Chondrocyte (in vitro differentiated cells): Measurements from ENCODE around the gene NT5C3B. TPM values are rescaled to one million over a fixed set of nuclear protein-coding genes. Genes with fewer than 3 reads are reported as not detected.
A peak's percentile ranks its signal among the peaks of the same experiment; 100 is the strongest.
"Not testable (repeated sequence)": the region's sequence is repeated elsewhere in the genome, so short reads cannot be mapped to it uniquely, and the experiment has no call there.

Source experiments
- DNase-seq: peaks from one replicate; pipeline ENCODE4 v3.0.0; 2021; ENCODE audit warnings: mixed read lengths, low spot score
- H3K27ac Mint-ChIP-seq: one replicate; pipeline ENCODE4 v1.8.0; 2021; ENCODE audit warnings: mild to moderate bottlenecking, moderate library complexity, mixed read lengths; ENCODE audit not compliant: unreplicated experiment
- H3K27me3 Mint-ChIP-seq: 2 replicates; pipeline ENCODE4 v1.8.0; 2021; ENCODE audit warnings: low read depth, mixed read lengths
- H3K36me3 Mint-ChIP-seq: 2 replicates; pipeline ENCODE4 v1.8.0; 2021; ENCODE audit warnings: low read depth, mixed read lengths
- H3K4me1 Mint-ChIP-seq: 2 replicates; pipeline ENCODE4 v1.8.0; 2021; ENCODE audit warnings: low read depth, mild to moderate bottlenecking, mixed read lengths
- H3K4me3 Mint-ChIP-seq: one replicate; pipeline ENCODE4 v1.8.0; 2021; ENCODE audit warnings: mild to moderate bottlenecking, moderate library complexity, mixed read lengths; ENCODE audit not compliant: unreplicated experiment
- H3K9me3 Mint-ChIP-seq: 2 replicates; pipeline ENCODE4 v1.8.0; 2021; ENCODE audit warnings: low read depth, mixed read lengths
- long read RNA-seq: library from polyadenylated mRNA; stranded (forward); transcript quantifications from one replicate; pipeline ENCODE4 v2.0.0, GENCODE V29; 2021
- total RNA-seq: library from RNA; stranded (reverse); gene quantifications from 3 replicates; pipeline ENCODE4 v1.2.1, GENCODE V29; 2021
- TF ChIP-seq, protein P1 (sequence below): fragments of 200-600 bp; sonication (generic); IDR thresholded peaks from 2 replicates; pipeline ENCODE4 v1.5.0; 2021; ENCODE audit warnings: antibody characterized with exemption, mild to moderate bottlenecking, moderate library complexity

The NT5C3B gene
- 39.8 to 52.4 TPM (median 47.8 TPM) in 3 replicates for total RNA-seq
- long read RNA-seq, transcript NT5C3B-203 (9 exons, 975 nt): minor isoform, 6 of 94 reads
- long read RNA-seq, transcript NT5C3B-216 (8 exons, 1,534 nt): major isoform, 66 of 94 reads
- long read RNA-seq, partial matches to known transcripts: 1 of 94 reads
- long read RNA-seq, other reads (novel, unspliced or antisense): 15 of 94 reads

DNA sequence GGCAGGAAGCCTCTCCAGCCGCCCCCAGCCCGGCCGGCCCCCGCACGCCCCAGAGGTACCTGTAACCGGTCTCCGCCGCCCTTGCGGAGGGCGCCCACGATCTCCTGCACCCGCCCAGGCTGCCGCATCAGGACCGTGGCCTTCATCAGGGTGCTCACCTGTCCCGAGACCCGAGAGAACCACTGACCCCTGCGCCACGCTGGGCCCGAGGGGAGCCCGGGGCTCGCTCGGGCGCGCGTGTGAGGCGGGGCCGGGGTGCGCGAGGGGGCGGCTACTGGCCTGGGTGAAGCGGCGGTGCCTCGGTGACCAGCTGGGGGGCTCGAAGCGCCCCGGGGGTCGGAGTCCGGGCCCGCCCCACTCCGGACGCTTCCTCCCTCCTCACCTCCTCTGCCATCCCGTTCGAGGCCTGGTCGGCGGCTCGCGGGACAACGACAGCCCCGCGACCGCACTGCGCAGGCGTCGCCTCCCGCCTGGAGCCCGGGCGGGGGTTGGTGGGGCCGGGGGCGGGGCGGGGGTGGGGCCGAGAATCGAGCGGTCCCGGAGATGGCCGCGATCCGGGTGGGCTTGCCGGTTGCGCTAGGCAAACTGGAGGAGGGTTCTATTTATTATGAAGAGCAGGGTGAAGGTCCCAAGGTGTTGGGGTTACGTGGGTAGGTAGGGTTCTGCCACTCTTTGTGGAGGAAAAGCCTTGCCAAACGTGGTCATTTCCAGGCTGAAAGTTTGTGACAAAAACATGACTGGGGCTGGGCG lies at the start of gene NT5C3B:
NT5C3B (minus strand) TSS at position 433 of the 750 bp plus-strand sequence; CDS start at position 394, 39 bp downstream.
- H3K4me1 Mint-ChIP-seq: peaks cover 17% of the 10 kb centered on the region
- peak within 1 kb of the TSS; percentile 72 for H3K4me3 Mint-ChIP-seq
- no peaks in the 10 kb centered on the region for H3K27me3 Mint-ChIP-seq
- peaks cover 4% of the 10 kb centered on the region for H3K36me3 Mint-ChIP-seq
- DNase-seq: peak; percentile 84
- H3K9me3 Mint-ChIP-seq: no peaks in the 10 kb centered on the region
- TF ChIP-seq, protein P1, sequence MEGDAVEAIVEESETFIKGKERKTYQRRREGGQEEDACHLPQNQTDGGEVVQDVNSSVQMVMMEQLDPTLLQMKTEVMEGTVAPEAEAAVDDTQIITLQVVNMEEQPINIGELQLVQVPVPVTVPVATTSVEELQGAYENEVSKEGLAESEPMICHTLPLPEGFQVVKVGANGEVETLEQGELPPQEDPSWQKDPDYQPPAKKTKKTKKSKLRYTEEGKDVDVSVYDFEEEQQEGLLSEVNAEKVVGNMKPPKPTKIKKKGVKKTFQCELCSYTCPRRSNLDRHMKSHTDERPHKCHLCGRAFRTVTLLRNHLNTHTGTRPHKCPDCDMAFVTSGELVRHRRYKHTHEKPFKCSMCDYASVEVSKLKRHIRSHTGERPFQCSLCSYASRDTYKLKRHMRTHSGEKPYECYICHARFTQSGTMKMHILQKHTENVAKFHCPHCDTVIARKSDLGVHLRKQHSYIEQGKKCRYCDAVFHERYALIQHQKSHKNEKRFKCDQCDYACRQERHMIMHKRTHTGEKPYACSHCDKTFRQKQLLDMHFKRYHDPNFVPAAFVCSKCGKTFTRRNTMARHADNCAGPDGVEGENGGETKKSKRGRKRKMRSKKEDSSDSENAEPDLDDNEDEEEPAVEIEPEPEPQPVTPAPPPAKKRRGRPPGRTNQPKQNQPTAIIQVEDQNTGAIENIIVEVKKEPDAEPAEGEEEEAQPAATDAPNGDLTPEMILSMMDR: no peak
- peak within 1 kb of the TSS; percentile 27 for H3K27ac Mint-ChIP-seq

DNA sequence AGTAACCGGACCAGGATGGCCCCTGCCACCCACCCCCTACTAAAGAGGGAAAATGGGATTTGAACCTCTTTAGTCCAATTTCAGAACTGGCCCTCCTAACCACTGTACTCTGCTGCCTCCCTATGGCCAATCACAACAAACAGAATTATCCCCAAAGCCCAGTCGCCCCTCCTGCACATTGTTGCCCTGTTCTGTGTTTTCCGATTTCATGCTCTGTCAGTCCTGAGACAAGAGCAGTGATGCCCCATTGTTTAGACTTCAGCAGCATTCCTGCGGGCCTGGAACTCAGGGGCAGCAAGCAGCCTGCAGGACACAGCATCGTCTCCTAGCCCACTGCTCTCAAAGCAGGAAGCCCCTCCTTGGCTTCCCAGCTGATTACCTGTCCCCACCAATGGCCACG lies 49.7 kb upstream of the NT5C3B start:
- H3K4me1 Mint-ChIP-seq: no peaks in the 10 kb centered on the region
- no peaks in the 10 kb centered on the region for H3K27me3 Mint-ChIP-seq
- DNase-seq: no peak
- no peak overlapping the region for H3K27ac Mint-ChIP-seq
- no peak overlapping the region for H3K4me3 Mint-ChIP-seq
- H3K36me3 Mint-ChIP-seq: peaks cover 41% of the 10 kb centered on the region
- H3K9me3 Mint-ChIP-seq: no peaks in the 10 kb centered on the region
- TF ChIP-seq, protein P1: peak; percentile 51

DNA sequence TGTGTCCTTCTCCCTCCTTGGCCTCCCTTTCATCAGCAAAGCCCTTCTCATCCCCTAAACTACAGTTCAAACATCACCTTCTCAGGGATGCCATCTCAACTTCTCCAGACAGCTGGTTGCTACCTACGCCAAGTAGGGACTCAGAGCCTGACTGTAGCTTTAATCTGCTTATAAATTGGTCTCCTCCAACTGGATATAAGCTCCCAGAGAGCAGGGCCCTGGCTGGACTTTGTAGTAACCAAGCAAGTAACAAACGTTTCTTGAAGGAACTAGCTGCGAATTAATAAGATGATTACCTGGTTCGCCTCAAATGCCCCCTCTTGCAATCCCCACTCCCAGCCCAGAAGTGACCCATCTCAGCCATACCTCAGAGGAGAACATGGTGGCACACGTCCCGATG lies 46.7 kb upstream of the NT5C3B start:
- no peaks in the 10 kb centered on the region for H3K27me3 Mint-ChIP-seq
- H3K27ac Mint-ChIP-seq: no peak overlapping the region
- H3K9me3 Mint-ChIP-seq: no peaks in the 10 kb centered on the region
- H3K4me1 Mint-ChIP-seq: no peaks in the 10 kb centered on the region
- DNase-seq: no peak
- H3K4me3 Mint-ChIP-seq: no peak overlapping the region
- peaks cover 45% of the 10 kb centered on the region for H3K36me3 Mint-ChIP-seq
- TF ChIP-seq, protein P1: no peak

- Mint-ChIP-seq H3K4me1 (no peaks in the 10 kb centered on the region), H3K36me3 (peaks cover 33% of the 10 kb centered on the region), H3K4me3 (no peak overlapping the region), H3K9me3 (no peaks in the 10 kb centered on the region), H3K27ac (no peak overlapping the region), H3K27me3 (no peaks in the 10 kb centered on the region)
- DNase-seq: no peak
- TF ChIP-seq, protein P1: no peak
Observed at GRCh38 chr17:41880130-41880529, 44.1 kb upstream of the NT5C3B start.

- not testable (repeated sequence) for H3K27me3 Mint-ChIP-seq, H3K9me3 Mint-ChIP-seq, DNase-seq, H3K27ac Mint-ChIP-seq, H3K4me1 Mint-ChIP-seq, H3K4me3 Mint-ChIP-seq
- peaks cover 42% of the 10 kb centered on the region for H3K36me3 Mint-ChIP-seq
Observed at GRCh38 chr17:41874293-41874670, 38.2 kb upstream of the NT5C3B start.
